Bronchus fibroblast of lung (primary cell): ENCODE measurements around the gene ZNF326. TPM values are rescaled to one million over a fixed set of nuclear protein-coding genes. Genes with fewer than 3 reads are reported as not detected.

ENCODE experiments used
- total RNA-seq: library from RNA; depleted of rRNA; stranded (reverse); fragments of >200 nt; gene quantifications from 2 replicates; pipeline ENCODE4 v1.2.3, GENCODE V29; 2015

Gene ZNF326
- 3.5 and 3.7 TPM in 2 replicates for total RNA-seq

DNA sequence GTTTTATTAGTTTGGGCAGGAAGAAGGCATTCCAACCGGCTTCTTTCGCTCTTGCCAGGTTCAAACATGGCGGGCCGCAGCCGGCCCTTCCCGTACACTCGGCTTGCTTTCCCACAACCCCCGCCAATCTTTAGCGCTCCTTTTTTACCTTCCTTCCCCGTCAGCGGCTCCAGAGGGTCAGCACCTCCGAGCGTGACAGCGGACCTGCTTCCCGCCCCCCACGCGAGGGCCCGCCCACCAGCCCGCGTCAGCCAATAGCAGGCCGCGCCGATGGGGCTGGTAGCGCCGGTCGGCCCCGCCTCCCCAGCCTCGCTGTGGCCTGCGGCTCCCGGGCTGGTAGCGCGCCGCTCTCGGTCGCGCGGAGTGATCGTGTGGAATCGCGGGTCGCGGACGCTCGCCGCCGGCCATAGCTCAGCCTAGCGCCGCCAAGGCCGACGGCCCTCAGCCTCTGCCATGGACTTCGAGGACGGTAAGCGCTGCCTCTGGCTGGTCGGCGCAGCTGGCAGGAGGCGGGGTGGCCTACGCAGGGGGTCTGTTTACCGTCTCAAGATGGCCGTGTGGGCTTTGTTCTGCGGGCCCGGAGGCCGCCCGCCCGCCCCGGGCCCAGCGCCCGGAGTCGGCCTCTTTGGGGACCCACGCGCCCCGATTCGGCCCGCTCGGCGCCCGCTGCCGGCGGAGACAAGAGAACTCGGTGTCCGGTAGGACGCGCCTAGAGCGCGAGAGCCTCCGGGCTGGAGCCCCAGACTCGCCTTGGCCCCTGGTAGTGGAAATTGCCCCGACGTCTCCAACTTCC lies at the start of gene ZNF326:
Gene ZNF326 (plus strand): TSS at position 306 of the 793 bp plus-strand sequence. CDS start 148 bp downstream, at position 454.

Other genes with a start within 250 kb of the ZNF326 start
- gene LRRC8D, start 174.1 kb upstream of the ZNF326 start, total RNA-seq, result 27.1 and 27.2 TPM in 2 replicates